Mucosa of rectum (tissue), 2 donors: ENCODE measurements around the gene IRF2BP1.

Source experiments
- H3K27ac ChIP-seq, 2 donors: one replicate each; pipeline ENCODE4 v1.7.0; 2013; ENCODE audit warnings: inconsistent platforms in 2 of 2, low read depth in 2 of 2, low read length in 2 of 2
- H3K27me3 ChIP-seq, 2 donors: one replicate each; pipeline ENCODE4 v1.7.0; 2013; ENCODE audit warnings: low read length in 2 of 2; ENCODE audit not compliant: control insufficient read depth in 2 of 2, insufficient read depth in 2 of 2
- H3K36me3 ChIP-seq, 2 donors: one replicate each; pipeline ENCODE4 v1.7.0; 2013; ENCODE audit warnings: low read length in 2 of 2; ENCODE audit not compliant: control insufficient read depth in 2 of 2, insufficient read depth in 2 of 2
- H3K4me1 ChIP-seq, 2 donors: one replicate each; pipeline ENCODE4 v1.7.0; 2013; ENCODE audit warnings: low read length in 2 of 2, mild to moderate bottlenecking in 1 of 2; ENCODE audit not compliant: control insufficient read depth in 2 of 2, insufficient read depth in 2 of 2
- H3K4me3 ChIP-seq, 2 donors: one replicate each; pipeline ENCODE4 v1.7.0; 2013; ENCODE audit warnings: low read length in 2 of 2
- H3K9ac ChIP-seq, 2 donors: one replicate each; pipeline ENCODE4 v1.7.0; 2013; ENCODE audit warnings: low read length in 2 of 2, low read depth in 1 of 2, mild to moderate bottlenecking in 1 of 2
- H3K9me3 ChIP-seq, 2 donors: one replicate each; pipeline ENCODE4 v1.7.0; 2013; ENCODE audit warnings: low read length in 2 of 2; ENCODE audit not compliant: control insufficient read depth in 2 of 2
- donor health status: healthy.
- donor health status: Normal muscosa, but diverticular disease.

IRF2BP1 gene

GRCh38 chr19:45920458-45920857, 34.5 kb upstream of the IRF2BP1 start:
- peaks cover 0 to 5% of the 10 kb centered on the region in 2 donors for H3K27me3 ChIP-seq
- no peaks in the 10 kb centered on the region for H3K36me3 ChIP-seq
- no peak overlapping the region for H3K4me3 ChIP-seq
- no peaks in the 10 kb centered on the region for H3K4me1 ChIP-seq
- no peaks in the 10 kb centered on the region for H3K9me3 ChIP-seq
- H3K27ac ChIP-seq = no peak overlapping the region
- no peak overlapping the region for H3K9ac ChIP-seq

- Histone ChIP-seq H3K36me3 (no peaks in the 10 kb centered on the region), H3K4me3 (no peak overlapping the region), H3K27me3 (peaks cover 0 to 5% of the 10 kb centered on the region in 2 donors), H3K4me1 (no peaks in the 10 kb centered on the region), H3K9ac (no peak overlapping the region), H3K9me3 (no peaks in the 10 kb centered on the region), H3K27ac (no peak overlapping the region)
Measured at GRCh38 chr19:45919678-45920077, 33.7 kb upstream of the IRF2BP1 start.

- H3K9ac ChIP-seq = no peak overlapping the region
- H3K27ac ChIP-seq = no peak overlapping the region
- no peaks in the 10 kb centered on the region for H3K36me3 ChIP-seq
- H3K4me1 ChIP-seq = no peaks in the 10 kb centered on the region
- no peaks in the 10 kb centered on the region for H3K9me3 ChIP-seq
- H3K27me3 ChIP-seq = peaks cover 0 to 5% of the 10 kb centered on the region in 2 donors
- H3K4me3 ChIP-seq = no peak overlapping the region
Measured at GRCh38 chr19:45918721-45919120, 32.8 kb upstream of the IRF2BP1 start.

- H3K9me3 ChIP-seq = no peaks in the 10 kb centered on the region
- no peak overlapping the region for H3K4me3 ChIP-seq
- no peaks in the 10 kb centered on the region for H3K4me1 ChIP-seq
- no peak overlapping the region for H3K9ac ChIP-seq
- peaks cover 0 to 5% of the 10 kb centered on the region in 2 donors for H3K27me3 ChIP-seq
- H3K27ac ChIP-seq = no peak overlapping the region
- no peaks in the 10 kb centered on the region for H3K36me3 ChIP-seq
Measured at GRCh38 chr19:45917421-45918091, 31.6 kb upstream of the IRF2BP1 start.

GRCh38 chr19:45913874-45914830, 28.2 kb upstream of the IRF2BP1 start, which contains the start of gene NANOS2:
Gene NANOS2 (minus strand): TSS chr19:45914778. CDS start chr19:45914693, 85 bp downstream.
- Histone ChIP-seq H3K36me3 (no peaks in the 10 kb centered on the region), H3K4me1 (no peaks in the 10 kb centered on the region), H3K27me3 (peaks cover 0 to 3% of the 10 kb centered on the region in 2 donors), H3K9ac (no peak within 1 kb of the TSS), H3K9me3 (no peaks in the 10 kb centered on the region), H3K4me3 (no peak within 1 kb of the TSS), H3K27ac (no peak within 1 kb of the TSS)

- H3K27ac ChIP-seq = no peak overlapping the region
- no peaks in the 10 kb centered on the region for H3K4me1 ChIP-seq
- no peak overlapping the region for H3K9ac ChIP-seq
Measured at GRCh38 chr19:45911291-45911690, 25.4 kb upstream of the IRF2BP1 start.

GRCh38 chr19:45908956-45909355, 23.0 kb upstream of the IRF2BP1 start:
- no peaks in the 10 kb centered on the region for H3K36me3 ChIP-seq
- no peak overlapping the region for H3K9ac ChIP-seq

More at GRCh38 chr19:45911291-45911690, 25.4 kb upstream of the IRF2BP1 start:
- Histone ChIP-seq H3K9me3 (no peaks in the 10 kb centered on the region), H3K4me3 (no peak overlapping the region), H3K36me3 (no peaks in the 10 kb centered on the region), H3K27me3 (peaks cover 0 to 3% of the 10 kb centered on the region in 2 donors)

GRCh38 chr19:45906221-45906620, 20.3 kb upstream of the IRF2BP1 start:
- H3K9me3 ChIP-seq = no peaks in the 10 kb centered on the region

More at GRCh38 chr19:45908956-45909355, 23.0 kb upstream of the IRF2BP1 start:
- Histone ChIP-seq H3K27me3 (peaks cover 0 to 3% of the 10 kb centered on the region in 2 donors), H3K4me1 (no peaks in the 10 kb centered on the region), H3K4me3 (no peak overlapping the region), H3K9me3 (no peaks in the 10 kb centered on the region), H3K27ac (no peak overlapping the region)

GRCh38 chr19:45905011-45905410, 19.1 kb upstream of the IRF2BP1 start:
- Histone ChIP-seq H3K9me3 (no peaks in the 10 kb centered on the region), H3K4me1 (peaks cover 14 to 15% of the 10 kb centered on the region in 2 donors), H3K36me3 (no peaks in the 10 kb centered on the region), H3K27ac (no peak overlapping the region), H3K27me3 (no peaks in the 10 kb centered on the region), H3K4me3 (no peak overlapping the region), H3K9ac (no peak overlapping the region)

More at GRCh38 chr19:45906221-45906620, 20.3 kb upstream of the IRF2BP1 start:
- no peaks in the 10 kb centered on the region for H3K36me3 ChIP-seq
- H3K4me3 ChIP-seq = no peak overlapping the region
- H3K27me3 ChIP-seq = peaks cover 0 to 2% of the 10 kb centered on the region in 2 donors
- peaks cover 6 to 12% of the 10 kb centered on the region in 2 donors for H3K4me1 ChIP-seq
- H3K27ac ChIP-seq = no peak overlapping the region
- H3K9ac ChIP-seq = no peak overlapping the region
